Mucosa of gallbladder (tissue), 1 donor: ENCODE data around the gene ZNF280B. TPM values are rescaled to one million over a fixed set of nuclear protein-coding genes. Genes with fewer than 3 reads are reported as not detected.

Experiments
- DNase-seq: peaks from one replicate; pipeline ENCODE4 v3.0.0-alpha.2; 2020; ENCODE audit warnings: low spot score
- total RNA-seq: library from RNA; stranded (reverse); gene quantifications from one replicate; pipeline ENCODE4 v1.2.1, GENCODE V29; 2021
- donor health status: DM: no; HTN: no; CAD: no.

The ZNF280B gene
- 1.3 TPM for total RNA-seq

- peak; percentile 67 for DNase-seq
These were observed at the start of gene ZNF280B for GRCh38 chr22:22508274-22509176. Gene ZNF280B (minus strand): TSS chr22:22508742. CDS start chr22:22489398, 19,344 bp downstream.

- DNase-seq = no peak
These were observed 48.7 kb upstream of the ZNF280B start for GRCh38 chr22:22556995-22557925.

- no peak for DNase-seq
These were observed 48.0 kb upstream of the ZNF280B start for GRCh38 chr22:22556578-22556977.

GRCh38 chr22:22555596-22555995, 47.1 kb upstream of the ZNF280B start:
- no peak for DNase-seq

- DNase-seq = no peak
These were observed 46.2 kb upstream of the ZNF280B start for GRCh38 chr22:22554587-22555284.

GRCh38 chr22:22553735-22554586, 45.4 kb upstream of the ZNF280B start:
- DNase-seq = no peak

- no peak for DNase-seq
These were observed 44.6 kb upstream of the ZNF280B start for GRCh38 chr22:22553141-22553540.

- no peak for DNase-seq
These were observed 44.1 kb upstream of the ZNF280B start for GRCh38 chr22:22552630-22553029.

- no peak for DNase-seq
These were observed 42.4 kb upstream of the ZNF280B start for GRCh38 chr22:22550789-22551434.

GRCh38 chr22:22548910-22549309, 40.4 kb upstream of the ZNF280B start:
- DNase-seq = no peak

GRCh38 chr22:22548317-22548716, 39.8 kb upstream of the ZNF280B start:
- no peak for DNase-seq

GRCh38 chr22:22547692-22548300, 39.3 kb upstream of the ZNF280B start:
- DNase-seq = no peak

- DNase-seq = no peak
These were observed 38.7 kb upstream of the ZNF280B start for GRCh38 chr22:22547226-22547625.

- no peak for DNase-seq
These were observed 37.9 kb upstream of the ZNF280B start for GRCh38 chr22:22546490-22546889.

GRCh38 chr22:22545084-22545483, 36.5 kb upstream of the ZNF280B start:
- no peak for DNase-seq

- DNase-seq = no peak
These were observed 29.9 kb upstream of the ZNF280B start for GRCh38 chr22:22538226-22538989.

- no peak for DNase-seq
These were observed 28.4 kb upstream of the ZNF280B start for GRCh38 chr22:22536916-22537315.

- DNase-seq = no peak
These were observed 28.0 kb upstream of the ZNF280B start for GRCh38 chr22:22536515-22536914.

- no peak for DNase-seq
These were observed 27.1 kb upstream of the ZNF280B start for GRCh38 chr22:22535662-22536061.
